Left lung (tissue), 10 donors: Measurements from ENCODE around the gene GASK1A. TPM values are rescaled to one million over a fixed set of nuclear protein-coding genes. Genes with fewer than 3 reads are reported as not detected.

Source experiments
- ATAC-seq: fragments of 200-7000 bp; cut with Tn5 transposase; one replicate; pipeline ENCODE4 v1.9.1; 2020; ENCODE audit warnings: moderate library complexity
- DNase-seq, 4 donors: peaks; one replicate each; pipeline ENCODE4 v3.0.0-alpha.2; 2013 to 2020
- H3K27ac ChIP-seq, 2 donors: fragments of 200-600 bp; sonication (generic) in 1 of 2; one replicate each; pipeline versions ENCODE4 v1.5.0 to v1.8.0; 2020 to 2021
- H3K27me3 ChIP-seq, 2 donors: fragments of 200-600 bp; sonication (generic) in 1 of 2; one replicate each; pipeline versions ENCODE4 v1.5.0 to v1.8.0; 2020 to 2021
- H3K36me3 ChIP-seq, 2 donors: fragments of 200-600 bp; sonication (generic) in 1 of 2; one replicate each; pipeline versions ENCODE4 v1.5.0 to v1.8.0; 2020 to 2021
- H3K4me1 ChIP-seq, 2 donors: fragments of 200-600 bp; one replicate each; pipeline ENCODE4 v1.8.0; 2021
- H3K4me3 ChIP-seq, 2 donors: fragments of 200-600 bp; sonication (generic) in 1 of 2; one replicate each; pipeline versions ENCODE4 v1.5.0 to v1.8.0; 2020 to 2021; ENCODE audit warnings: mild to moderate bottlenecking in 1 of 2
- H3K9me3 ChIP-seq, 2 donors: fragments of 200-600 bp; sonication (generic) in 1 of 2; one replicate each; pipeline versions ENCODE4 v1.5.0 to v1.8.0; 2020 to 2021
- CTCF ChIP-seq, 2 donors: fragments of 200-600 bp; sonication (generic) in 1 of 2; IDR thresholded peaks; one replicate each; pipeline versions ENCODE4 v1.5.0 to v1.8.0; 2021; ENCODE audit warnings: antibody characterized with exemption in 2 of 2
- intact Hi-C, 2 donors: fragments of 100-400 bp; cut with DNase I; formaldehyde crosslinking; loops; one replicate each; pipeline versions ENCODE4 v1.11.2 to v1.14.2; 2022
- polyA plus RNA-seq, 6 donors: library from polyadenylated mRNA; unstranded; fragments of 120-200 nt; gene quantifications; one replicate each; pipeline ENCODE4 v1.2.1, GENCODE V29; 2013; ENCODE audit not compliant: insufficient read length in 6 of 6
- total RNA-seq, 2 donors: library from RNA; stranded (reverse); fragmentation: NEBNext Ultra II Directional; extraction: Animal tissue kit (Norgen Biotek cat#: 25700); gene quantifications; one replicate each; pipeline ENCODE4 v1.2.1, GENCODE V29; 2021
- donor health status: DM: no; HTN: yes; CAD: no.
- donor health status: DM: no; HTN: no; CAD: no.

The GASK1A gene
- total and polyA plus RNA-seq, 8 donors, result 3.1 to 12.3 (median 4.2) TPM

GRCh38 chr3:43031485-43031884 is 52.4 kb downstream of the GASK1A start:
- Histone ChIP-seq H3K27me3 (no peaks in the 10 kb centered on the region), H3K9me3 (no peaks in the 10 kb centered on the region), H3K27ac (no peak overlapping the region), H3K4me3 (no peak overlapping the region), H3K36me3 (no peaks in the 10 kb centered on the region), H3K4me1 (no peaks in the 10 kb centered on the region)
- intact Hi-C loops, result no loop called here
- TF ChIP-seq CTCF (IDR thresholded peaks at IDR 0.05), result no peak
- DNase-seq (no peak), ATAC-seq (peak; percentile 30)

- intact Hi-C loops, result no loop called here
- H3K4me3 ChIP-seq, result no peak overlapping the region
- ATAC-seq (no peak), DNase-seq (peak in 2 of 4 donors; percentile 23 to 44)
- H3K36me3 ChIP-seq, result no peaks in the 10 kb centered on the region
- no peaks in the 10 kb centered on the region for H3K4me1 ChIP-seq
- H3K27ac ChIP-seq, result no peak overlapping the region
- H3K9me3 ChIP-seq, result no peaks in the 10 kb centered on the region
- TF ChIP-seq CTCF (IDR thresholded peaks at IDR 0.05), result no peak
- H3K27me3 ChIP-seq, result no peaks in the 10 kb centered on the region
Measured at GRCh38 chr3:43031889-43032545, 52.9 kb downstream of the GASK1A start.

GRCh38 chr3:43032646-43033628 is 53.8 kb downstream of the GASK1A start:
- no peak overlapping the region for H3K4me3 ChIP-seq
- H3K27me3 ChIP-seq, result no peaks in the 10 kb centered on the region
- H3K9me3 ChIP-seq, result no peaks in the 10 kb centered on the region
- no peak overlapping the region for H3K27ac ChIP-seq
- no peak for TF ChIP-seq CTCF (IDR thresholded peaks at IDR 0.05)
- ATAC-seq (no peak), DNase-seq (no peak)
- no peaks in the 10 kb centered on the region for H3K4me1 ChIP-seq
- no peaks in the 10 kb centered on the region for H3K36me3 ChIP-seq
- intact Hi-C loops, result no loop called here

- no peak for TF ChIP-seq CTCF (IDR thresholded peaks at IDR 0.05)
- no peak overlapping the region for H3K27ac ChIP-seq
- no peaks in the 10 kb centered on the region for H3K4me1 ChIP-seq
- H3K27me3 ChIP-seq, result no peaks in the 10 kb centered on the region
- intact Hi-C loops, result no loop called here
- DNase-seq, result no peak
- H3K4me3 ChIP-seq, result no peak overlapping the region
- no peak for ATAC-seq
- no peaks in the 10 kb centered on the region for H3K9me3 ChIP-seq
- no peaks in the 10 kb centered on the region for H3K36me3 ChIP-seq
Measured at GRCh38 chr3:43034200-43034599, 55.1 kb downstream of the GASK1A start.

- Histone ChIP-seq H3K27ac (no peak overlapping the region), H3K27me3 (no peaks in the 10 kb centered on the region), H3K9me3 (no peaks in the 10 kb centered on the region), H3K4me3 (no peak overlapping the region), H3K36me3 (no peaks in the 10 kb centered on the region), H3K4me1 (no peaks in the 10 kb centered on the region)
- ATAC-seq (no peak), DNase-seq (no peak)
- no peak for TF ChIP-seq CTCF (IDR thresholded peaks at IDR 0.05)
- intact Hi-C loops, result no loop called here
Measured at GRCh38 chr3:43034911-43035310, 55.8 kb downstream of the GASK1A start.
